NCI-H1694 (cell line): ENCODE results near the gene CSKMT.
"Not testable (repeated sequence)": the region's sequence is repeated elsewhere in the genome, so short reads cannot be mapped to it uniquely, and the experiment has no call there.

Experiments
- DNase-seq: peaks from one replicate; lab custom pipeline; 2025; lab: John Stamatoyannopoulos, UW

Gene CSKMT

DNA sequence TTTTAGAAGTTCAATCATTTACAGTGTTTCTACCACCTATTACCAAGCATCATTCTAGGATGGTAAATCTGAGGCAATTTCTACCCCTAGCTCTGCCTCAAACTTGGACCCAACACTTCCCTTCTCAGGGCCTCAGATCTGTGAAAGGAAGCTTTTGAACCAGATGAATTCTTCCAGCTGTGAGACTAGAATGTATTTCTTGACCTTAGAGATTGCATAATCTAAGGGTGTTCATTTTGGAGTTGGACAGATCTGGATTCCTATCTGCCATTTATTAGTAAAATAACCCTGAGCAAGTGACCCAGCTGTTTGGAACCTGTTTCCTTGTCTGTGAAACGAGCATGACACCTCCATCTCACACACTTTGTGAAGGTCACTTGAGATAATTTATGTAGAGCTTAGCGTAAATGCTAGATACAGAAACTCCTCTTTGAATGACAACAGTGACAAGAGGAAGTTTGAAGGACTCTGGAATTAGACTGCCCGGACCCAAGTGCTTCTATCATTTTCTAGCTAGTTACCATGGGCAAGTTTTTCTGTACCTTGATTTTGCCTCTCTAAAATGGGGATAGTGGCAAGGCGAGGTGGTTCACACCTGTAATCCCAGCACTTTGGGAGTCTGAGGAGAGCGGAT lies 8.2 kb upstream of the CSKMT start:
- DNase-seq: no peak

DNA sequence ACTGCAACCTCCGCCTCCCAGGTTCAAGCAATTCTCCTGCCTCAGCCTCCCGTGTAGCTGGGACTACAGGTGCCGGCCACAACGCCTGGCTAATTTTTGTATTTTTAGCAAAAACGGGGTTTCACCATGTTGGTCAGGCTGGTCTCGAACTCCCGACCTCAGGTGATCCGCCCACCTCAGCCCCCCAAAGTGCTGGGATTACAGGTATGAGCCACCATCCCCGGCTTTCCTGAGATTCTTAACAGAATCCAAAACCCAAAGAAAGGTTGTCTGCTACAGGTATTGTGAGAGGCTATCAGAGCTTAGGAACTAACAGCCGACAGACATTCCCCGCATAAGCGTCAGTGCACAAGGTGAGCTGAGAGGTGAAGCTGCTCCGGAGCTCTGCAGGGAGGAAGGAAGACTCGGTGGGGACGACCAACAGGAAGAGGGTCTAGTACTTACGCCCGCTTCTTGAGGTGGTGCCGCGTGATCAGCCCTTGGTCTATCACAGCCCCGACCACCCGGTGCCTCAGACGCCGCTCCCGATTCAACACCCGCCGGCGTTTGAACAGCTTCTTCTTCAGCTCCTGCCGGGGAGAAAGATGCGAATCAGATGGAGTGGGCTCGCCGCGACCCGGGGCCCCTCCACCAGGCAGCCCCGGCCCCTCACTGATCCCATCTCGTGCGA lies 572 bp upstream of the CSKMT start:
- peak; percentile 28 for DNase-seq

- no peak for DNase-seq
These were observed 617 bp downstream of the CSKMT start for GRCh38 chr11:62665599-62666258.

DNA sequence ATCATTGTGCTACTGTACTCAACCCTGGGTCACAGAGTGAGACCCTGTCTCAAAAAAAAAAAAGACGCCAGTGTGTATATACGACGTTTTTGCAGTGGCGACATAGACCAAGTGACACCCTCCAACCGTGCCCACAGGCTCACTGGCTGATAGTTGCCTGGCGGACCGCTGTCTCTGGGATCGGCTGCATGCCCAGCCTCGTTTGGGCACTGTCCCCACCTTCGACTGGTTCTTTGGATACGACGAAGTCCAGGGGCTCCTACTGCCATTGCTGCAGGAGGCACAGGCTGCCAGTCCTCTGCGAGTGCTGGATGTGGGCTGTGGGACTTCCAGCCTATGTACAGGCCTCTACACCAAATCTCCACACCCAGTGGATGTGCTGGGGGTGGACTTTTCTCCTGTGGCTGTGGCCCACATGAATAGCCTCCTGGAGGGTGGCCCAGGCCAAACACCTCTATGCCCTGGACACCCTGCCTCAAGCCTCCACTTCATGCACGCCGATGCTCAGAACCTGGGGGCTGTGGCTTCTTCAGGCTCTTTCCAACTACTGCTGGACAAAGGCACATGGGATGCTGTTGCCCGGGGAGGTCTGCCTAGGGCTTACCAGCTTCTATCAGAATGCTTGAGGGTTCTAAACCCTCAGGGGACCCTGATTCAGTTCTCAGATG lies 1.3 kb downstream of the CSKMT start:
- DNase-seq: no peak

GRCh38 chr11:62667460-62667859 lies 2.3 kb downstream of the CSKMT start:
- DNase-seq: no peak

DNA sequence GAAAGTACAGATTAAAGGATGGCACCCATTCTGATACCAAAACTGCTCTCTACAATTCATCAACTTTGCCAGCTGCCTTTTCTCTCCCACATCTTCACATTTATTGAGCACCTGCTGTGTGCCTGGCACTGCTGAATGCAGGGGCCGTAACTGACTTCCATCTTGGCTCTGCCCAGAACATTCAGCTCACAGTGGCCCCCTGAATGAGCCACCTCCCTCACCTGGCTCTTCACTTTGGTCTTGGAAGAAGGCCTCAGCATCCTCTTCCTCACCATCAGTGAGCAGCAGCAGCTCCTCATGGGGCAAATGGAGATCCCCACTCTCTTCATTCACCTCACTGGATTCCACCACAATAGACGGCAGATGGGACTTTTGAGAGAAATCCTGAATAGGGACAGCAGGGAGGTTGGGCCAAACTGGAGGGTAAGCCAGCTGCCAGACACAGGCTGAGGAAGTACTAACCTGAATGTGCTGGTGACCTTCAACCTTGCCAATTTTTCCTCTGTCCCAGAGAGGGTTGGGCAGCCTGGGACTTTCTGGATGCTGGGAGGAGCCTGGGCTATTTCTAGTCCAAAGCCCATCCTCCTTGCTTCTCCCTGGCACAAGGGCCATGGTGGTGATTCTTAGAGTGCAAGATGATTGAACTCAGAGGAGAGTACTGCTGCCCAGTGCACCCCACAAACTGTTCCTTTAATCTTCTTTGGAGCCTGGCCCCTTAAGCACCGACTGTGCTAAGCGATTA lies 4.5 kb downstream of the CSKMT start:
- peak; percentile 15 for DNase-seq

DNA sequence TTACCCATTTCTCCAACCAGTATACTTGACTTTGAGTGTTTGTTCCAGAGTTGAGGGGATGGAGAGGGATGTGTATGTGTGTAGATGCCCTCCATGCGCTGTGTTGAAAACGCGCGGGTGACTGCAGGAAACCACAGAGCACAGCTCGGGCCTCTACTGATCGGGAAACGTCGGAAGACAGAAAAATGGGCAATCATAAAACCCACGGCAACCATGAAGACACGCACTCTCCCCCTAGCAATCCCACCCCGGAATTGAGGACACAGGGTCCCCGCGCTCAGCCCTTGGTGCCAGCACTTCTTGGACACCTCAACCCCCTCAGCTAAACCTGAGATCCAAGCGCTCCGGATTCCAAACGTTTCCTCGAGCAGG lies 6.1 kb downstream of the CSKMT start:
- no peak for DNase-seq

- DNase-seq: peak; percentile 75
These were observed 6.7 kb downstream of the CSKMT start, which contains the start of the genes LBHD1 and UQCC3 for GRCh38 chr11:62671608-62672389. TSS of gene LBHD1 (minus strand) at chr11:62672267. CDS start at chr11:62670031, 2,236 bp downstream. TSS of gene UQCC3 (plus strand) at chr11:62671673. CDS start at chr11:62671746, 73 bp downstream.

DNA sequence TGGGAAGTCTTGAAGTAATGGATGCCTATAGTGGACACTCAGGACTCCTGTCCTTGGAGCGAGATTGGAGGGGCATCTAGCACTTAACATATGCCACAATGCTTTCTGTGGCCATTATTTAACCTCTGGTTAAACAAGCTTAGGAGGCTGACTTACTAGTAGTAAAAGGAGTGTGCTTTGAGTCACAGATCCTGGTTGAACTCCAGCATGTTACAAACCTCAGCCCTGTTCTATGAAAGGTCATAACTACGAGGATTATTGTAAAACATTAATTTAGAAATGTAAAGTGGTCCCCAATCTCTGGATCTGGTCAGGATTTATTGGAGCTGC lies 8.0 kb downstream of the CSKMT start:
- no peak for DNase-seq

DNA sequence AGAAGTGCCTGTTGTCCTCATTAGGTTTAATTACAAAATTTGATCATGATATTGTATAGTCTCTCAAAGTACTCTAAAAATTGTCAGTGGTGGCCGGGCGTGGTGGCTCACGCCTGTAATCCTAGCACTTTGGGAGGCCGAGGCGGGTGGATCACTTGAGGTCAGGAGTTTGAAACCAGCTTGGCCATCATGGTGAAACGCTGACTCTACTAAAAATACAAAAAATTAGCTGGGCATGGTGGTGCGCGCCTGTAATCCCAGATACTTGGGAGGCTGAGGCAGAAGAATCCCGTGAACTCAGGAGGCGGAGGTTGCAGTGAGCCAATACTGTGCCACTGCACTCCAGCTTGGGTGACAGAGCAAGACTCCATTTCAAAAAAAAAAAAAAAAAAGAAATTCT lies 10.3 kb downstream of the CSKMT start:
- not testable (repeated sequence) for DNase-seq

GRCh38 chr11:62676698-62677097 lies 11.6 kb downstream of the CSKMT start:
- no peak for DNase-seq

GRCh38 chr11:62677156-62677555 lies 12.0 kb downstream of the CSKMT start:
- no peak for DNase-seq

GRCh38 chr11:62677714-62678113 lies 12.6 kb downstream of the CSKMT start:
- DNase-seq: no peak

DNA sequence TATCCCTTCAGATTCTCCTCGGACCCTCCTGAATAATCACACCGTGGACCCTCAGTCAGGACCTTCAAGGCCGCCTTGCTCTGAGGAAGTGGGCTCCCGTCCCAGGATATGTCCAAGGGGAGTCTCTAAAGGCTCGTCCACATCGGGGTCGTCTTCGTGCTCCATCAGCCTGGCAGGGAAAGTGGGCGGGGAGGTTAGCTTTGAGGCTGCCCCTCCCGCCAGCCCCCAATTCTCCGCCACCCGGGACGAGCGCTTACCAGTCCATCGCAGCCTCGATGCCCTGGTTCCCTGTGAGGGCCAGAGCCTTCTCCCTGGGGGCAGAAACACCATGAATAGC lies 13.3 kb downstream of the CSKMT start:
- no peak for DNase-seq

- peak; percentile 65 for DNase-seq
These were observed 13.9 kb downstream of the CSKMT start, which contains the start of gene UBXN1 for GRCh38 chr11:62678770-62679696. TSS of gene UBXN1 (minus strand) at chr11:62679073. CDS start at chr11:62678923, 150 bp downstream.

DNA sequence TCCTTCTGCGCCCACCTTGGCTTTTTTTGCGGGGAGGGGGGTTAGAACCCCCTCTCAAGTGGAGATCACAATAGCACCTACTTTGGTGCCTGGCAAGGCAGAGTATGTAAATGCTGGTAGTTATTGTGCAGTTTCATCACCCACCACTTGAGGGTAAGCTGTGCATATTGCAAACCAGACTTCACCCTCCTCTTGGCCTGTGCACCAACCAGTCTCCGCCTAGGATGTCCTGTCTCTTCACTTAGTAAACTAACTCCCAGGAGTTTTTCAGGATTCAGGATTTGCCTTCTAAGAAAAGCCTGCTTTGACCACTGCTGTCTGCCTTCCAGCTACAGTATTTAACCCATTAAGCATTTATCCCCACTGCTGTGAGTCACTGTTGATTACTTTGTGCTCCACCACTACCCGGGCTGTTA lies 15.7 kb downstream of the CSKMT start:
- DNase-seq: peak; percentile 47

GRCh38 chr11:62682518-62682917 lies 17.4 kb downstream of the CSKMT start:
- DNase-seq: no peak

- no peak for DNase-seq
These were observed 22.6 kb downstream of the CSKMT start for GRCh38 chr11:62687508-62688396.

GRCh38 chr11:62688491-62688890 lies 23.4 kb downstream of the CSKMT start:
- DNase-seq: no peak
